HG03039 (cell line): Measurements from ENCODE around the gene SLC66A2.
"Not testable (repeated sequence)": the region's sequence is repeated elsewhere in the genome, so short reads cannot be mapped to it uniquely, and the experiment has no call there.

Source experiments
- ATAC-seq: cut with Tn5 transposase; IDR thresholded peaks from one replicate; pipeline ENCODE4 v1.9.1; 2021; ENCODE audit warnings: mild to moderate bottlenecking, moderate library complexity; ENCODE audit not compliant: unreplicated experiment

The SLC66A2 gene

DNA sequence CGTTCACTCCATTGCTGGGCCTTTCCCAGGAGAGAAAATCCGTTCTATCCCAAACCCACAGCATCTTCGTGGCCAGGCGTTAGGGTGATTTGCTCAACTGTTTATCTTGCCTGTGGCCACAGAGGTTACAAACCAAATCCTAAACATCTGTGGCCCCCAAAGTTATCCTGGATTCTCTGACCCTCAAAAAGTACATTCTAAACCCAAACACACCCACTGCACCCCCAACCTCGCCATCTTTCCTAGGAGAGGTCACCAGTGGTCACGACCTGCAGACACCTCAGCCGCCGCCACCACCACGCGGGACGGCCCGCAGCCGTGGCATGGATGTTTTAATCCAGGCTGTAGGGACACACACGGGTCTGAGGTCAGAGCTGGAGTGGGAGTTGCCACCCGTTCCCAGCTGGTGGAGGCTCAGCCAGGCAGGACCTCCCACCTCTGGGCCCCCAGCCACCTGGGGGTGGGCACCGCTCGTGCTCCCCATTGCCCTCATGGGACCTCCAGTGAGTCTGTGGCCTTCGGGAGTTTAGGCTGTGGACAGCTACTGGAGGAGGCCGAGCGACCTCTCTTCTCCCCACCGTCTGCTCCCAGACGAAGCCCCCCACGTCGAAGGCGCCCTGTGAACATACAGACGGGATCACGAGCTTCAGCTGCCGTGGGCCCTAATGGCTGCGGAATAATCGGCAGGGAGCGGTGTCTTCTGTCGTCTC is 81.7 kb downstream of the SLC66A2 start:
- no peak for ATAC-seq

DNA sequence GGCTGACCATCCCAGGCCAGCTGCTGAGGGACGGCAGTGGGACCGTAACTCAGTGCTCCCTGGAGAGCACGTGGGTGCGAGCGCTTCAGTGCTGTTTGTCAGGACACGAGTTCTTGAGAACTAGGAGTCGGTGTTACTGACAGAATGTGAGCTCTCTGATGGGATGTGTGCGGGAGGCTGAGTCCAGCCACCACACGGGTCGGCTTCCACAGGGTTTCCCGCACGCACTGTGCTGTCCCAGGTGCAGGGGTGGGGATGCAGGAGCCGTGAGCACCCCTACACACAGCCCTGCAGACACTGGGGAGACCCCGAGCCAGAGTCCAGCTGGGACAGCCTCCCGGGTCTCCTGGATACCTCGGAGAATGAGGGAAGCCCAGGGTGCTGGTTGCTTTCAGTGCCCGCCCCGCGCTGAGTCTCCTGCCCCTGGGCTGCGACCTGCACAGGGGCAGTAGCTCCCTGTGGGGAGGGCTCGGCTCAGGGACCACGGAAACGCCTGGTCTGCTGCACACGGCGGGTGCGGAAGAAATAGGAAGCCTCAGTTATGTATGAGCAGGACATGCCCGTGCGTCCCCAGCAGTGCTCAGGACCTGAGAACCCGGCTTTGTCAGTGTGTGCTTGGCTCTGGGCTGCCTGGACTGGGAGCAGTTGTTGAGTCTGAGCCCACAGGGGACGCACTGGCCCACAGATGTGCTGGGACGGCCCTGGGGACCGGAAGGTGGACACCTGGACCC is 82.5 kb downstream of the SLC66A2 start:
- no peak for ATAC-seq

- ATAC-seq = no peak
These were observed 83.2 kb downstream of the SLC66A2 start for GRCh38 chr18:79868168-79868784.

- no peak for ATAC-seq
These were observed 83.8 kb downstream of the SLC66A2 start for GRCh38 chr18:79867666-79868065.

DNA sequence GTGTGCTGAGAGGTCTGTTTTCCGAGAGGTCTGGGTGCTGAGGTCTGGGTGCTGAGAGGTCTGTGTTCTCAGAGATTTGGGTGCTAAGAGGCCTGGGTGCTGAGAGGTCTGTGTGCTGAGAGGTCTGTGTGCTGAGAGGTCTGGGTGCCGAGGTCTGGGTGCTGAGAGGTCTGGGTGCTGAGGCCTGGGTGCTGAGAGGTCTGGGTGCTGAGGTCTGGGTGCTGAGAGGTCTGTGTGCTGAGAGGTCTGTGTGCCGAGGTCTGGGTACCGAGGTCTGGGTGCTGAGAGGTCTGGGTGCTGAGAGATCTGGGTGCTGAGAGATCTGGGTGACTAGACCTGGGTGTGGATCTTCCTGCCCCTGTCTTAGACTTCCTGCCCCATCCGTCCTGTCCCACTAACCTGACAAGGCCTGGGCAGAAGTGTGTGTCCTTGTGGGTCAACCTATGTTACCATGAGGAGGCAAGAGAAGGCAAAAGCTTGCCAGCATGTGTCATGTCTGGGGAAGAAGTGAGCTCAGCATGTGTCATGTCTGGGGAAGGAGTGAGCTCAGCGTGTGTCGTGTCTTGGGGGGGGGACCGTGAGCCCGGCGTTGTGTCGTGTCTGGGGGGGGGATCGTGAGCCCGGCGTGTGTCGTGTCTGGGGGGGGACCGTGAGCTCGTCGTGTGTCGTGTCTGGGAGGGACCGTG is 84.4 kb downstream of the SLC66A2 start:
- no peak for ATAC-seq

DNA sequence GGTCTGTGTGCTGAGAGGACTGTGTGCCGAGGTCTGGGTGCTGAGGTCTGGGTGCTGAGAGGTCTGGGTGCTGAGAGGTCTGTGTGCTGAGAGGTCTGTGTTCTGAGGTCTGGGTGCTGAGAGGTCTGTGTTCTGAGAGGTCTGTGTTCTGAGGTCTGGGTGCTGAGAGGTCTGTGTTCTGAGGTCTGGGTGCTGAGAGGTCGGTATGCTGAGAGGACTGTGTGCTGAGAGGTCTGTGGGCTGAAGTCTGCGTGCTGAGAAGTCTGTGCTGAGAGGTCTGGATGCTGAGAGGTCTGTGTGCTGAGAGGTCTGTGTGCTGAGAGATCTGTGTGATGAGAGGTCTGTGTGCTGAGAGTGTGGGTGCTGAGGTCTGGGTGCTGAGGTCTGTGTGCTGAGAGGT is 85.5 kb downstream of the SLC66A2 start:
- not testable (repeated sequence) for ATAC-seq

GRCh38 chr18:79864955-79865354 is 86.5 kb downstream of the SLC66A2 start:
- not testable (repeated sequence) for ATAC-seq

GRCh38 chr18:79864006-79864725 is 87.3 kb downstream of the SLC66A2 start:
- ATAC-seq = no peak

DNA sequence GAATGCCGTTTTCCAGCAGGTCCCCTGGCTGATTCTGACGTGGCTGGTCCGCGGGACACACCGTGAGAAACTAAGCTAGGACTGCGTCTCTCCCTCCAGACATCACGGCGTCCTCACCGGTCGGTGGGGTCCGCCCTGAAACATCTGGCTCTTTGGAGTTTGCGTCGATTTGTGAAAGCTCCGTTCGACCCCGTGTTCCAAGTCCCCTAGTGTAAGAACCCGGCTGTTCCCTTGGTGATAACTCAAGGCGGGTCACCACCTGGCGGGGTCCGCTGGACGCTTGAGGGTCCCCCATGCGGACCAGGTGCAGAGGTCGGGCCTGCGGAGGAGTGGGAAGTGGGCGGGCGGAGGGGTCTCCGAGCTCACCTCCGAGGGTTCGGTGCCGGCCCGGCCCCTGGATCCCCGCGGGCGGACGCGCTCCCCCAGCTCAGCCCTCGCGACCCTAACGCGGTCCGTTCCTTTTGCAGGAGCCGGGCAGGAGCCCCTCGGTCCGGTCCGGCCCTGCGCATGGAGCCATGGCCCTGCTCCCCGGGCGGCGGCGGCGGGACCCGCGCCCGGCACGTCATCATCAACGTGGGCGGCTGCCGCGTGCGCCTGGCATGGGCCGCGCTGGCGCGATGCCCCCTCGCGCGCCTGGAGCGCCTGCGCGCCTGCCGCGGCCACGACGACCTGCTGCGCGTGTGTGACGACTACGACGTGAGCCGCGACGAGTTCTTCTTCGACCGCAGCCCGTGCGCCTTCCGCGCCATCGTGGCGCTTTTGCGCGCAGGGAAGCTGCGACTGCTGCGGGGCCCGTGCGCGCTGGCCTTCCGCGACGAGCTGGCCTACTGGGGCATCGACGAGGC is 88.1 kb downstream of the SLC66A2 start:
- ATAC-seq = no peak

DNA sequence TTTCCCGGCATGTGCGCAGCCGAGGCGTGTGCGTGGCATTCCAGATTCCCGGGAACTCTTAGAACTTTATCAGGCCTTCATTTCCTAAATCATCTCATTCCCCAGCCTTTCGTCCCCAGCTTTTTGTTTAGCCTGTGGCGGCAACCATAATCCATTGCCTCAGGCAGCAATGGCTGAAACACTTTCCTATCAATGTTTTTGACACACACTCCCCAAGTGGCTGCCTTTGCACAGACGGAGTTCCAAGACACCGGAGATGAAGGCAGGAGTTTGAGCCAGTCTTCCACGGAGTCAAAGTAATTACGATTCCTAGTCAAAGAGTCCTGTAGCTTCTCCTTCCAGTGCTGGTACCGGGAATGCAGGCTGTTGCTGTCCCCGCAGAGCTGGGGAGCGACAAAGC is 88.9 kb downstream of the SLC66A2 start:
- ATAC-seq = no peak

DNA sequence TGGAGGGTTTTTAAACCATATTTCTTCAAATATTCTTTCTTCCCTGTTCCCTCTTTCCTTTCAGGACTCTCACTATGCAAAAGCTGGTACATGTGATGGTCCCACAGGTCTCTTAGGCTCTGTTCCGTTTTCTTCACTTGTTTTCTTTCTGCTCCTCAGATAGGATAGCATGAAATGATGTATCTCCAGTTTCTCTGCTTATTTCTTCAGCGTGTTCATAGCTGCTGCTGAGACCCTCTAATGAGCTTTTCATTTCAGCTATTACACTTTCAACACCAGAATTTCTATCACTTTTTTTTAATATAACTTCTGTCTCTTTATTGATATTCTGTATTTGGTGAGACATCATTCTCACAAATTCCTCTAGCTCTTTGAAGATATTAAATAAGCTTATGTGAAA is 89.8 kb downstream of the SLC66A2 start:
- no peak for ATAC-seq

DNA sequence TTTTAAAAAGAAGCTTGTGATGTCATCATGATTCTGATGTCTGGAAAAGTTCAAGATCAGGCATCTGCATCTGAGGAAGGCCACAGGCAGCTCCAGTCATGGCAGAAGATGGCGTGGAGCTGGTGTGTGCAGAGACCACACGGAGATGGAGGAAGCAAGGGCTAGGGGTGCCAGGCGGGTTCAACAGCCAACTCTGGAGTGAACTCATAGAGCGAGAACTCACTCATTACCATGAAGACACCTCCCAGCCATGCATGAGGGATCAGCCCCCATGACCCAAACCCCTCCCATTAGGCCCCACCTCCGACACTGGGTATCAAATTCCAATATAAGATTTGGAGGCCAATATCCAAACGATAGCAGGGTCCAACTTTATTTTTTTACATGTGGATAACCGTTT is 92.1 kb downstream of the SLC66A2 start:
- ATAC-seq = no peak

DNA sequence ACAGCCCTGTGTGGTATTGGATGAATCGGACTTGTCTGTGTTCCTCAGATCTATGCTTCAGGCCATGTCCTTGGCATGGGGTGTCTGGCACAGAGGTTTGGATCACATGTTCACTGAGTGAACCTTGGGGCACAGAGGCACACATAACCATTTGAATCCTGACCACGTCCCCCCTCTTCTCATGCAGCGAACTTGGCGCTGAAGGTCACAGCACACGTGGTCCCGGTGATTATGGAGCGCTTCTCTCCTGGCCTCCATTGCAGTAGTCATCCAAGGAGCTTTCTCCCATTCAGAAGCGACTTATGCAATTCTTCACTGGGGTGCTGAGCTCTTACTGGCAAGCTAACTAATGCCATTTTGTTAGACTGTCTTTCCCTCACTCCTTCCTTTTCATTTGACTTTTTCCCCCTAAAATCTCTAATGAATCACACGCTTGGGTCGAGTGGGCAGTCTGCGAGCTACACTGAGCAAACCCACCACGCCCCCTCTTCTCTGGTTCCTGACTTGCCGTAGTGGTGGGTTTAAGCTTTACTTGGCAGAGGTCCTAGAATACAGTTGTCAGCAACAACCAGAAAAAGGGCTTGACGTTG is 94.3 kb downstream of the SLC66A2 start:
- ATAC-seq = no peak

GRCh38 chr18:79856119-79857007 is 95.1 kb downstream of the SLC66A2 start:
- no peak for ATAC-seq

- peak; percentile 61 for ATAC-seq
These were observed 96.1 kb downstream of the SLC66A2 start for GRCh38 chr18:79855147-79855933.

DNA sequence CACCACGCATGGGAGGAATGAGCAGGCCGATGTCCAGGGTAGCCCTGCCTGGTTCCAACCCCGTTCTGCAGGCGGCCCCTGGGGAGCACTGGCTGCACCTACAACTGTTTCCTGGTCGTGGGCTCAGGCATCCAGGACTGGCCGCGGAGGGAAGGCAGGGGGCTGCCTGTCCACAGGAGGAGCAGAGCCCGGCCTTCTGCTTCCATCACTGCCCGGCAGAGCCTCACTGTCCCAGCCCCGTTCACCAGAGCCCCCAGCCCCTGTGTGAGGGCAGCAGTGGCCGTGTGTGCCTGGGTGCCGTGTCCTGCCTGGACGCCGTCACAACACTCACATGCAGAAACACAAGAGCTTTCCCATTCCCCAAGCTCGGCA is 97.5 kb downstream of the SLC66A2 start:
- no peak for ATAC-seq

- no peak for ATAC-seq
These were observed 98.0 kb downstream of the SLC66A2 start for GRCh38 chr18:79853303-79853992.
